HepG2 (cell line): ENCODE data around the gene GPS1. TPM values are rescaled to one million over a fixed set of nuclear protein-coding genes. Genes with fewer than 3 reads are reported as not detected.
A peak's percentile ranks its signal among the peaks of the same experiment; 100 is the strongest.

Source experiments
- ATAD3A ChIP-seq: sonication (generic); formaldehyde crosslinking; IDR thresholded peaks from 2 replicates; pipeline ENCODE4 v1.4.0; 2020; ENCODE audit warnings: missing genetic modification reagents
- CBX5 ChIP-seq: sonication (generic); formaldehyde crosslinking; IDR thresholded peaks from 2 replicates; pipeline ENCODE4 v1.4.0; 2020; ENCODE audit warnings: missing genetic modification reagents, borderline replicate concordance
- JUND ChIP-seq: sonication (generic); formaldehyde crosslinking; IDR thresholded peaks from 2 replicates; pipeline ENCODE4 v1.8.0; 2022; ENCODE audit warnings: mild to moderate bottlenecking, missing genetic modification reagents
- KLF6 ChIP-seq: IDR thresholded peaks from 2 replicates; pipeline ENCODE4 v1.8.0; 2016; ENCODE audit warnings: missing biosample characterization, missing genetic modification reagents
- NR2F6 ChIP-seq, 2 experiments: IDR thresholded peaks; 2 replicates each; pipeline ENCODE4 v1.6.1; 2016; ENCODE audit warnings: antibody characterized with exemption in 1 of 2, mild to moderate bottlenecking in 1 of 2
- NR3C1 ChIP-seq: sonication (generic); formaldehyde crosslinking; IDR thresholded peaks from 2 replicates; pipeline ENCODE4 v1.4.0; 2020; ENCODE audit warnings: missing genetic modification reagents
- TCF7L2 ChIP-seq: IDR thresholded peaks from 2 replicates; pipeline ENCODE4 v1.6.1; 2011; ENCODE audit warnings: mild to moderate bottlenecking, low read depth, low read length, moderate library complexity
- ZNF605 ChIP-seq: sonication (generic); formaldehyde crosslinking; IDR thresholded peaks from 2 replicates; pipeline ENCODE4 v1.8.0; 2022; ENCODE audit warnings: mild to moderate bottlenecking, missing genetic modification reagents
- ZNF776 ChIP-seq: sonication (generic); formaldehyde crosslinking; IDR thresholded peaks from 2 replicates; pipeline ENCODE4 v1.4.0; 2020; ENCODE audit warnings: mild to moderate bottlenecking, missing genetic modification reagents
- polyA plus RNA-seq, 8 experiments: library from polyadenylated mRNA; depleted of rRNA in 3 of 8; stranded (reverse) in 7 of 8; unstranded in 1 of 8; fragments of >200 nt; fragmentation: Illumina TruSeq in 4 of 8; extraction: Trizol in 4 of 8; gene quantifications; 2 replicates each; pipeline versions ENCODE4 v1.2.1 to v1.2.3, GENCODE V29; 2011 to 2016; ENCODE audit warnings: low read depth in 4 of 8, missing spikeins in 1 of 8, mixed read lengths in 1 of 8; ENCODE audit not compliant: insufficient read depth in 1 of 8
- total RNA-seq, 5 experiments: library from RNA; depleted of rRNA; stranded (reverse); fragments of >200 nt; fragmentation: Illumina TruSeq; extraction: Trizol; gene quantifications; 2 replicates each; pipeline ENCODE4 v1.2.3, GENCODE V29; 2016; ENCODE audit warnings: low read depth in 1 of 5
- TF ChIP-seq, protein P1 (sequence below): sonication (generic); formaldehyde crosslinking; IDR thresholded peaks from 2 replicates; pipeline ENCODE4 v1.4.0; 2020; ENCODE audit warnings: missing genetic modification reagents
- TF ChIP-seq, protein P2 (sequence below): sonication (generic); formaldehyde crosslinking; conservative IDR thresholded peaks from 2 replicates; pipeline ENCODE4 v1.4.0; 2020; ENCODE audit warnings: missing genetic modification reagents
- TF ChIP-seq, protein P3 (sequence below): sonication (generic); formaldehyde crosslinking; IDR thresholded peaks from 2 replicates; pipeline ENCODE4 v1.8.0; 2022; ENCODE audit warnings: mild to moderate bottlenecking, missing genetic modification reagents; ENCODE audit not compliant: insufficient replicate concordance
- TF ChIP-seq, protein P4 (sequence below): sonication (generic); formaldehyde crosslinking; conservative IDR thresholded peaks from 2 replicates; pipeline ENCODE4 v1.8.0; 2022; ENCODE audit warnings: low read depth, missing genetic modification reagents
- TF ChIP-seq, protein P5 (sequence below): sonication (generic); formaldehyde crosslinking; IDR thresholded peaks from 2 replicates; pipeline ENCODE4 v1.5.0; 2020; ENCODE audit warnings: missing genetic modification reagents
- TF ChIP-seq, protein P6 (sequence below): sonication (generic); formaldehyde crosslinking; IDR thresholded peaks from 2 replicates; pipeline ENCODE4 v1.5.0; 2020; ENCODE audit warnings: missing genetic modification reagents

GPS1 gene
- total and polyA plus RNA-seq, 2 of the 13 experiments (the other 11 are each of a cell fraction or from before 2014, with no cell fraction given): 124 to 128 TPM

DNA sequence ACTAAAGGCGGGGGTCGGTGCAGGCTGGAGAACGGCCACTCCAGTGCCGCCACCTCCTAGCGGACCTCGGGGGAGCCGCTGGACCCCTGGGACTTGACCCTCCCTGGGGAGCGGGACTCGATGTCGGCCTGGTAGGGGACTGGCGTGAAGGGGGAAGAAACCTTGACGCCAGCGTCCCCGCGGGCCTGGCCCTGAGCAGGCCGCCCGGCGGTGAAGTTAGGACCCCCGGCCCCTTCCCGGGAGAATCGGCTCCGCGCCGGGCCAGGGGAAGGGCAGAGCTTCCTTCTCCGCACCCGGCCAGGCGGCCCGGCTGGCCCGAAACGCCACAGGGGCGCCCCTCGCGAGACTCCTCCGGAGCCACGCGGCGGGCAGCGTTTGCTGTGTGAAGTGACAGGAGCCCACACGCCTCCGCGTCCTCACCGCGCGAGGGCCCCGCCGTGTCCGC is 13.5 kb downstream of the GPS1 start (continued):
- TF ChIP-seq, protein P1, sequence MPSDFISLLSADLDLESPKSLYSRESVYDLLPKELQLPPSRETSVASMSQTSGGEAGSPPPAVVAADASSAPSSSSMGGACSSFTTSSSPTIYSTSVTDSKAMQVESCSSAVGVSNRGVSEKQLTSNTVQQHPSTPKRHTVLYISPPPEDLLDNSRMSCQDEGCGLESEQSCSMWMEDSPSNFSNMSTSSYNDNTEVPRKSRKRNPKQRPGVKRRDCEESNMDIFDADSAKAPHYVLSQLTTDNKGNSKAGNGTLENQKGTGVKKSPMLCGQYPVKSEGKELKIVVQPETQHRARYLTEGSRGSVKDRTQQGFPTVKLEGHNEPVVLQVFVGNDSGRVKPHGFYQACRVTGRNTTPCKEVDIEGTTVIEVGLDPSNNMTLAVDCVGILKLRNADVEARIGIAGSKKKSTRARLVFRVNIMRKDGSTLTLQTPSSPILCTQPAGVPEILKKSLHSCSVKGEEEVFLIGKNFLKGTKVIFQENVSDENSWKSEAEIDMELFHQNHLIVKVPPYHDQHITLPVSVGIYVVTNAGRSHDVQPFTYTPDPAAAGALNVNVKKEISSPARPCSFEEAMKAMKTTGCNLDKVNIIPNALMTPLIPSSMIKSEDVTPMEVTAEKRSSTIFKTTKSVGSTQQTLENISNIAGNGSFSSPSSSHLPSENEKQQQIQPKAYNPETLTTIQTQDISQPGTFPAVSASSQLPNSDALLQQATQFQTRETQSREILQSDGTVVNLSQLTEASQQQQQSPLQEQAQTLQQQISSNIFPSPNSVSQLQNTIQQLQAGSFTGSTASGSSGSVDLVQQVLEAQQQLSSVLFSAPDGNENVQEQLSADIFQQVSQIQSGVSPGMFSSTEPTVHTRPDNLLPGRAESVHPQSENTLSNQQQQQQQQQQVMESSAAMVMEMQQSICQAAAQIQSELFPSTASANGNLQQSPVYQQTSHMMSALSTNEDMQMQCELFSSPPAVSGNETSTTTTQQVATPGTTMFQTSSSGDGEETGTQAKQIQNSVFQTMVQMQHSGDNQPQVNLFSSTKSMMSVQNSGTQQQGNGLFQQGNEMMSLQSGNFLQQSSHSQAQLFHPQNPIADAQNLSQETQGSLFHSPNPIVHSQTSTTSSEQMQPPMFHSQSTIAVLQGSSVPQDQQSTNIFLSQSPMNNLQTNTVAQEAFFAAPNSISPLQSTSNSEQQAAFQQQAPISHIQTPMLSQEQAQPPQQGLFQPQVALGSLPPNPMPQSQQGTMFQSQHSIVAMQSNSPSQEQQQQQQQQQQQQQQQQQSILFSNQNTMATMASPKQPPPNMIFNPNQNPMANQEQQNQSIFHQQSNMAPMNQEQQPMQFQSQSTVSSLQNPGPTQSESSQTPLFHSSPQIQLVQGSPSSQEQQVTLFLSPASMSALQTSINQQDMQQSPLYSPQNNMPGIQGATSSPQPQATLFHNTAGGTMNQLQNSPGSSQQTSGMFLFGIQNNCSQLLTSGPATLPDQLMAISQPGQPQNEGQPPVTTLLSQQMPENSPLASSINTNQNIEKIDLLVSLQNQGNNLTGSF (CRISPR knock-in tag): 0 out of 2 replicates have a peak, but pooled peaks have one; percentile 17
- TF ChIP-seq, protein P2, sequence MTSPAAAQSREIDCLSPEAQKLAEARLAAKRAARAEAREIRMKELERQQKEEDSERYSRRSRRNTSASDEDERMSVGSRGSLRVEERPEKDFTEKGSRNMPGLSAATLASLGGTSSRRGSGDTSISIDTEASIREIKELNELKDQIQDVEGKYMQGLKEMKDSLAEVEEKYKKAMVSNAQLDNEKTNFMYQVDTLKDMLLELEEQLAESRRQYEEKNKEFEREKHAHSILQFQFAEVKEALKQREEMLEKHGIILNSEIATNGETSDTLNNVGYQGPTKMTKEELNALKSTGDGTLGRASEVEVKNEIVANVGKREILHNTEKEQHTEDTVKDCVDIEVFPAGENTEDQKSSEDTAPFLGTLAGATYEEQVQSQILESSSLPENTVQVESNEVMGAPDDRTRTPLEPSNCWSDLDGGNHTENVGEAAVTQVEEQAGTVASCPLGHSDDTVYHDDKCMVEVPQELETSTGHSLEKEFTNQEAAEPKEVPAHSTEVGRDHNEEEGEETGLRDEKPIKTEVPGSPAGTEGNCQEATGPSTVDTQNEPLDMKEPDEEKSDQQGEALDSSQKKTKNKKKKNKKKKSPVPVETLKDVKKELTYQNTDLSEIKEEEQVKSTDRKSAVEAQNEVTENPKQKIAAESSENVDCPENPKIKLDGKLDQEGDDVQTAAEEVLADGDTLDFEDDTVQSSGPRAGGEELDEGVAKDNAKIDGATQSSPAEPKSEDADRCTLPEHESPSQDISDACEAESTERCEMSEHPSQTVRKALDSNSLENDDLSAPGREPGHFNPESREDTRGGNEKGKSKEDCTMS: no peak
- no peak for TF ChIP-seq CBX5 (CRISPR knock-in tag)
- TF ChIP-seq NR3C1 (CRISPR knock-in tag): no peak
- no peak for TF ChIP-seq JUND (CRISPR knock-in tag)
- peak; percentile 9; the same call in 1 of the 2 replicates for TF ChIP-seq ZNF776 (CRISPR knock-in tag)
- no peak for TF ChIP-seq NR2F6 (IDR thresholded peaks at IDR 0.05)
- TF ChIP-seq NR2F6 (CRISPR knock-in tag; IDR thresholded peaks at IDR 0.05): no peak
- TF ChIP-seq, protein P3, sequence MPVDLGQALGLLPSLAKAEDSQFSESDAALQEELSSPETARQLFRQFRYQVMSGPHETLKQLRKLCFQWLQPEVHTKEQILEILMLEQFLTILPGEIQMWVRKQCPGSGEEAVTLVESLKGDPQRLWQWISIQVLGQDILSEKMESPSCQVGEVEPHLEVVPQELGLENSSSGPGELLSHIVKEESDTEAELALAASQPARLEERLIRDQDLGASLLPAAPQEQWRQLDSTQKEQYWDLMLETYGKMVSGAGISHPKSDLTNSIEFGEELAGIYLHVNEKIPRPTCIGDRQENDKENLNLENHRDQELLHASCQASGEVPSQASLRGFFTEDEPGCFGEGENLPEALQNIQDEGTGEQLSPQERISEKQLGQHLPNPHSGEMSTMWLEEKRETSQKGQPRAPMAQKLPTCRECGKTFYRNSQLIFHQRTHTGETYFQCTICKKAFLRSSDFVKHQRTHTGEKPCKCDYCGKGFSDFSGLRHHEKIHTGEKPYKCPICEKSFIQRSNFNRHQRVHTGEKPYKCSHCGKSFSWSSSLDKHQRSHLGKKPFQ (CRISPR knock-in tag): no peak
- peak; percentile 71; the same call in 1 of the 2 replicates for TF ChIP-seq ZNF605 (CRISPR knock-in tag)
- TF ChIP-seq, protein P4, sequence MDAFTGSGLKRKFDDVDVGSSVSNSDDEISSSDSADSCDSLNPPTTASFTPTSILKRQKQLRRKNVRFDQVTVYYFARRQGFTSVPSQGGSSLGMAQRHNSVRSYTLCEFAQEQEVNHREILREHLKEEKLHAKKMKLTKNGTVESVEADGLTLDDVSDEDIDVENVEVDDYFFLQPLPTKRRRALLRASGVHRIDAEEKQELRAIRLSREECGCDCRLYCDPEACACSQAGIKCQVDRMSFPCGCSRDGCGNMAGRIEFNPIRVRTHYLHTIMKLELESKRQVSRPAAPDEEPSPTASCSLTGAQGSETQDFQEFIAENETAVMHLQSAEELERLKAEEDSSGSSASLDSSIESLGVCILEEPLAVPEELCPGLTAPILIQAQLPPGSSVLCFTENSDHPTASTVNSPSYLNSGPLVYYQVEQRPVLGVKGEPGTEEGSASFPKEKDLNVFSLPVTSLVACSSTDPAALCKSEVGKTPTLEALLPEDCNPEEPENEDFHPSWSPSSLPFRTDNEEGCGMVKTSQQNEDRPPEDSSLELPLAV: no peak
- TF ChIP-seq KLF6: no peak
- no peak for TF ChIP-seq TCF7L2
- no peak for TF ChIP-seq ATAD3A (CRISPR knock-in tag)
- TF ChIP-seq, protein P5, sequence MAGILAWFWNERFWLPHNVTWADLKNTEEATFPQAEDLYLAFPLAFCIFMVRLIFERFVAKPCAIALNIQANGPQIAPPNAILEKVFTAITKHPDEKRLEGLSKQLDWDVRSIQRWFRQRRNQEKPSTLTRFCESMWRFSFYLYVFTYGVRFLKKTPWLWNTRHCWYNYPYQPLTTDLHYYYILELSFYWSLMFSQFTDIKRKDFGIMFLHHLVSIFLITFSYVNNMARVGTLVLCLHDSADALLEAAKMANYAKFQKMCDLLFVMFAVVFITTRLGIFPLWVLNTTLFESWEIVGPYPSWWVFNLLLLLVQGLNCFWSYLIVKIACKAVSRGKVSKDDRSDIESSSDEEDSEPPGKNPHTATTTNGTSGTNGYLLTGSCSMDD: no peak
- TF ChIP-seq, protein P6, sequence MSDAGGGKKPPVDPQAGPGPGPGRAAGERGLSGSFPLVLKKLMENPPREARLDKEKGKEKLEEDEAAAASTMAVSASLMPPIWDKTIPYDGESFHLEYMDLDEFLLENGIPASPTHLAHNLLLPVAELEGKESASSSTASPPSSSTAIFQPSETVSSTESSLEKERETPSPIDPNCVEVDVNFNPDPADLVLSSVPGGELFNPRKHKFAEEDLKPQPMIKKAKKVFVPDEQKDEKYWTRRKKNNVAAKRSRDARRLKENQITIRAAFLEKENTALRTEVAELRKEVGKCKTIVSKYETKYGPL (CRISPR knock-in tag): no peak
